Measurements from ENCODE around the gene SCGB1D2. TPM values are rescaled to one million over a fixed set of nuclear protein-coding genes. Genes with fewer than 3 reads are reported as not detected.

SCGB1D2 gene
- total and polyA plus RNA-seq, 4 donors: not detected

DNA sequence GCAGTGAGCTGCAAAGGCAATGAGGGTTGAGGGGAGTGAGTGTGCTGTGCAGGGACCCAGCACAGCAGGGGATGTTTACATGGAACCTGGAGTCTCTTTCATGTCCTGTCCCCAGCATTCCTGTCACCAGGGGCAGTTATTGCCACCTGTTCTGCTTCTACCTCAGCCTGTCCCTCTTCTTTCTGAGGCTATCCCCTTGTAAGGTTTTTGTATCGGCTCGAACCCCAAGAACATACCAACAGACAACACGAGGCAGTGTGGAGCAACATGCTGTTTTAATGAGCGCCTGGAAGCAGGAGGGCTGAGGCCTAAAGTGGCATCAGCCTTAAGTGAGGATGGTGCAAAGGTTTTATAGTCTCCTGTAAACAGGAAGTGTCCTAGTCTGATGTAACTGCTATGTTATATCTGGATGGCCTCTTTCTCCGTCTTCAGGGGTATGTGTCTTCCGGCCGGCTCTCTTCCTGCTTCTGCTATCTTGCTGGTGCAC is 31.8 kb downstream of the SCGB1D2 start:
- Histone ChIP-seq H3K4me1 (ENCODE audit: control insufficient read depth, insufficient read depth, low read length) (no peaks in the 10 kb centered on the region), H3K27me3 (ENCODE audit: control insufficient read depth, insufficient read depth, low read length) (no peaks in the 10 kb centered on the region), H3K27ac (ENCODE audit: low read depth, low read length) (no peak overlapping the region), H3K36me3 (ENCODE audit: control insufficient read depth, insufficient read depth, low read length) (no peaks in the 10 kb centered on the region), H3K4me3 (ENCODE audit: low read depth, low read length) (no peak overlapping the region), H3K9me3 (ENCODE audit: control insufficient read depth, insufficient read depth, low read length) (no peaks in the 10 kb centered on the region)
- 68% methylated on average over 5 of the region's 7 CpGs for WGBS (ENCODE audit: insufficient coverage)
- DNase-seq (ENCODE audit: low read depth in 4 of 6, low spot score in 6 of 6): no peak

DNA sequence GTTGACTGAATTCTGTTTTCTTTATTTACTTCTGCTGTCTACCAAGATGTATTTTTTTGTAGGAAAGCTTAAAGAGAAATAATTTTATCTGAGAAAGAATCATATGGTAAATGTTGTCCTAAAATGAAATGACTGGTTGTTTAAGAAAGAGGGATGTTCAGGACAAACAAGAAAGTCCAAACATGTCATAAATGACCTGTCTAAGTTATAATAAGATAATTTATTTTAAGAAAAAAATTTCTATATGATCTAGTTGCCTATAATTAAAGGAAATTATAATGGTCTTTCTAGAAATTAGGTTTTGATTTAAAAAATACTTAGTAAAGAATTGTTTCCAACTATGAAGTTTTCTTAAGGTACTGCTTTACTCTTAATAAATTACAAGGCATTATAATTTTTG is 38.4 kb downstream of the SCGB1D2 start:
- H3K27me3 ChIP-seq (ENCODE audit: control insufficient read depth, insufficient read depth, low read length): no peaks in the 10 kb centered on the region
- H3K36me3 ChIP-seq (ENCODE audit: control insufficient read depth, insufficient read depth, low read length): no peaks in the 10 kb centered on the region
- H3K27ac ChIP-seq (ENCODE audit: low read depth, low read length): no peak overlapping the region
- no peaks in the 10 kb centered on the region for H3K9me3 ChIP-seq (ENCODE audit: control insufficient read depth, insufficient read depth, low read length)
- no peaks in the 10 kb centered on the region for H3K4me1 ChIP-seq (ENCODE audit: control insufficient read depth, insufficient read depth, low read length)
- no peak overlapping the region for H3K4me3 ChIP-seq (ENCODE audit: low read depth, low read length)
- no peak for DNase-seq (ENCODE audit: low read depth in 4 of 6, low spot score in 6 of 6)

Other genes with a start within 250 kb of the SCGB1D2 start
- gene INCENP, start 118.2 kb upstream of the SCGB1D2 start, total RNA-seq: 10 to 100 TPM; 19.9 to 22.2 TPM
- 10 to 100 TPM; 32.4 to 32.9 TPM for gene INCENP, start 118.2 kb upstream of the SCGB1D2 start, polyA plus RNA-seq (ENCODE audit: insufficient read length in 2 of 2)
- not detected for gene SCGB1D1, start 52.0 kb upstream of the SCGB1D2 start, total RNA-seq
- not detected for gene SCGB1D1, start 52.0 kb upstream of the SCGB1D2 start, polyA plus RNA-seq (ENCODE audit: insufficient read length in 2 of 2)
- gene SCGB2A1, start 33.6 kb upstream of the SCGB1D2 start, total RNA-seq: under 1 TPM in 1 of 2 donors, not detected in 1; 0.61 TPM
- not detected for gene SCGB2A1, start 33.6 kb upstream of the SCGB1D2 start, polyA plus RNA-seq (ENCODE audit: insufficient read length in 2 of 2)
- gene SCGB2A2, start 27.9 kb downstream of the SCGB1D2 start, total RNA-seq: not detected
- not detected for gene SCGB2A2, start 27.9 kb downstream of the SCGB1D2 start, polyA plus RNA-seq (ENCODE audit: insufficient read length in 2 of 2)
- gene SCGB1D4, start 56.8 kb downstream of the SCGB1D2 start, total RNA-seq: not detected
- gene SCGB1D4, start 56.8 kb downstream of the SCGB1D2 start, polyA plus RNA-seq (ENCODE audit: insufficient read length in 2 of 2): not detected
- gene ASRGL1, start 95.2 kb downstream of the SCGB1D2 start, total RNA-seq: 10 to 100 TPM; 24.5 to 24.9 TPM
- 10 to 100 TPM; 63.1 to 65.2 TPM for gene ASRGL1, start 95.2 kb downstream of the SCGB1D2 start, polyA plus RNA-seq (ENCODE audit: insufficient read length in 2 of 2)
- not detected for gene SCGB1A1, start 176.8 kb downstream of the SCGB1D2 start, total RNA-seq
- under 1 TPM in 1 of 2 donors, not detected in 1; 0.69 TPM for gene SCGB1A1, start 176.8 kb downstream of the SCGB1D2 start, polyA plus RNA-seq (ENCODE audit: insufficient read length in 2 of 2)

All from spinal cord (tissue), 10 donors.